ENCODE measurements around the gene TLCD1. TPM values are rescaled to one million over a fixed set of nuclear protein-coding genes. Genes with fewer than 3 reads are reported as not detected.
A peak's percentile ranks its signal among the peaks of the same experiment; 100 is the strongest.

The TLCD1 gene
- polyA plus RNA-seq, 1 experiment = 9.8 TPM

- Histone ChIP-seq H3K27me3 (ENCODE audit: control insufficient read depth, insufficient read depth, low read length) (no peaks in the 10 kb centered on the region), H3K4me3 (ENCODE audit: low read depth, low read length) (peak within 1 kb of the TSS; percentile 86), H3K36me3 (ENCODE audit: control insufficient read depth, insufficient read depth, low read length) (peaks cover 14% of the 10 kb centered on the region)
- CTCF ChIA-PET = interaction anchor here (0.7 to 18.7 kb wide), 5 partner anchors 8 to 437 kb away, joined by 3 to 416 read pairs (median 3); partner anchors contain the start of genes MYO18A, NEK8 and TLCD1
- POLR2A ChIA-PET = interaction anchor here (0.6 kb wide), 1 partner anchor 24 kb away, joined by 5 read pairs; the partner anchor contains the start of gene RPL23A
- DNase-seq (ENCODE audit: low read depth) = peak; percentile 70
- TF ChIP-seq, protein P1, sequence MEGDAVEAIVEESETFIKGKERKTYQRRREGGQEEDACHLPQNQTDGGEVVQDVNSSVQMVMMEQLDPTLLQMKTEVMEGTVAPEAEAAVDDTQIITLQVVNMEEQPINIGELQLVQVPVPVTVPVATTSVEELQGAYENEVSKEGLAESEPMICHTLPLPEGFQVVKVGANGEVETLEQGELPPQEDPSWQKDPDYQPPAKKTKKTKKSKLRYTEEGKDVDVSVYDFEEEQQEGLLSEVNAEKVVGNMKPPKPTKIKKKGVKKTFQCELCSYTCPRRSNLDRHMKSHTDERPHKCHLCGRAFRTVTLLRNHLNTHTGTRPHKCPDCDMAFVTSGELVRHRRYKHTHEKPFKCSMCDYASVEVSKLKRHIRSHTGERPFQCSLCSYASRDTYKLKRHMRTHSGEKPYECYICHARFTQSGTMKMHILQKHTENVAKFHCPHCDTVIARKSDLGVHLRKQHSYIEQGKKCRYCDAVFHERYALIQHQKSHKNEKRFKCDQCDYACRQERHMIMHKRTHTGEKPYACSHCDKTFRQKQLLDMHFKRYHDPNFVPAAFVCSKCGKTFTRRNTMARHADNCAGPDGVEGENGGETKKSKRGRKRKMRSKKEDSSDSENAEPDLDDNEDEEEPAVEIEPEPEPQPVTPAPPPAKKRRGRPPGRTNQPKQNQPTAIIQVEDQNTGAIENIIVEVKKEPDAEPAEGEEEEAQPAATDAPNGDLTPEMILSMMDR (IDR thresholded peaks at IDR 0.05; ENCODE audit: insufficient read depth, low read depth, low read length) = peak; percentile 28; the same call in 1 of the 2 replicates
Measured at GRCh38 chr17:28743243-28744103, 17.4 kb upstream of the TLCD1 start, which contains the start of gene TRAF4. TSS of gene TRAF4 (plus strand) at chr17:28744011. CDS start at chr17:28744113, 102 bp downstream.

GRCh38 chr17:28741358-28742349 is 15.6 kb upstream of the TLCD1 start:
- CTCF ChIA-PET = interaction anchor here (0.6 to 18.7 kb wide), 3 partner anchors 9 to 198 kb away, joined by 3 to 416 read pairs (median 4); partner anchors contain the start of genes NEK8 and TLCD1
- Histone ChIP-seq H3K36me3 (ENCODE audit: control insufficient read depth, insufficient read depth, low read length) (no peaks in the 10 kb centered on the region), H3K27me3 (ENCODE audit: control insufficient read depth, insufficient read depth, low read length) (no peaks in the 10 kb centered on the region), H3K4me3 (ENCODE audit: low read depth, low read length) (no peak overlapping the region)
- no peak for DNase-seq (ENCODE audit: low read depth)
- TF ChIP-seq, protein P1 (IDR thresholded peaks at IDR 0.05; ENCODE audit: insufficient read depth, low read depth, low read length) = no peak
- POLR2A ChIA-PET = no interaction called here

DNA sequence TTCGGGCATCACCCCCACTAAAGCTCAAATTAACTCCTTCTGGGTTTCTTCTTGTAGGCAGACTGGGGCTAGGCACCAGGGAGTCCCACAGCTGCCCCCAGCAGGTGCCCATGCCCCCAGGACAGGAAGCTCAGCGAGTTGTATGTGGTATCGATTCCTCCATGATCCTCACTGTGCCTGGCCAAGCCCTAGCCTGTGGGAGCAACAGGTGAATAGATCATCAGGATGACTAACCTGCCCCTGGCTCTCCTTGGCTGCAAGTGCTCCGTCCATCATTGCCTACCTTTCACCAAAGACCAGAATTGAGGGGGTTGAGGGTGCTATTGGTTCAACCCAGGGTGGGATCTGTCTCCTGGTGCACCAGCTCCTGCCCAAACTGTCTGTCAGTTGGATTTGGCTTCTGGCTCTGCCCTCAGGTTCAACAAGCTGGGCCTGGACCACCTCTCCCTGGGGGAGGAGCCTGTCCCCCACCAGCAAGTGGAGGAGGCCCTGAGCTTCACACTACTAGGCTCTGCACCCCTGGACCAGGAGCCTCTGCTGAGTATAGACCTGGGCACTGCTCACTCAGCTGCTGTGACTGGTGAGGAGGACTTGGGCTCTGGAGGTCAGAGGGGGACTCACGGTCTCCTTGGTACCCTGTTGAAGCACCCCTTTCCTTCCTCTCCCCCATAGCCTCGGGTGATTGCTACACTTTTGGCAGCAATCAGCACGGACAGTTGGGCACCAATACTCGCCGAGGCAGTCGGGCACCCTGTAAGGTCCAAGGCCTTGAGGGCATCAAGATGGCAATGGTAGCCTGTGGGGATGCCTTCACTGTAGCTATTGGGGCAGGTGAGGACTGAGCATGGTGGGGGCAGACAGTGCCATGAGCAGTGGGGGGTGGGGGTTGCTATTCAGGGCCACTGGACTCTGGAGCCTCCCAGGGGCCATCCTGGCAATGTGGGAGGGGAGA is 14.6 kb upstream of the TLCD1 start:
- DNase-seq (ENCODE audit: low read depth) = no peak
- Histone ChIP-seq H3K36me3 (ENCODE audit: control insufficient read depth, insufficient read depth, low read length) (no peaks in the 10 kb centered on the region), H3K4me3 (ENCODE audit: low read depth, low read length) (no peak overlapping the region), H3K27me3 (ENCODE audit: control insufficient read depth, insufficient read depth, low read length) (no peaks in the 10 kb centered on the region)
- CTCF ChIA-PET = interaction anchor here (0.6 to 18.7 kb wide), 2 partner anchors 12 to 199 kb away, joined by 3 to 416 read pairs; partner anchors contain the start of genes NEK8 and TLCD1
- POLR2A ChIA-PET = no interaction called here
- TF ChIP-seq, protein P1 (IDR thresholded peaks at IDR 0.05; ENCODE audit: insufficient read depth, low read depth, low read length) = no peak

DNA sequence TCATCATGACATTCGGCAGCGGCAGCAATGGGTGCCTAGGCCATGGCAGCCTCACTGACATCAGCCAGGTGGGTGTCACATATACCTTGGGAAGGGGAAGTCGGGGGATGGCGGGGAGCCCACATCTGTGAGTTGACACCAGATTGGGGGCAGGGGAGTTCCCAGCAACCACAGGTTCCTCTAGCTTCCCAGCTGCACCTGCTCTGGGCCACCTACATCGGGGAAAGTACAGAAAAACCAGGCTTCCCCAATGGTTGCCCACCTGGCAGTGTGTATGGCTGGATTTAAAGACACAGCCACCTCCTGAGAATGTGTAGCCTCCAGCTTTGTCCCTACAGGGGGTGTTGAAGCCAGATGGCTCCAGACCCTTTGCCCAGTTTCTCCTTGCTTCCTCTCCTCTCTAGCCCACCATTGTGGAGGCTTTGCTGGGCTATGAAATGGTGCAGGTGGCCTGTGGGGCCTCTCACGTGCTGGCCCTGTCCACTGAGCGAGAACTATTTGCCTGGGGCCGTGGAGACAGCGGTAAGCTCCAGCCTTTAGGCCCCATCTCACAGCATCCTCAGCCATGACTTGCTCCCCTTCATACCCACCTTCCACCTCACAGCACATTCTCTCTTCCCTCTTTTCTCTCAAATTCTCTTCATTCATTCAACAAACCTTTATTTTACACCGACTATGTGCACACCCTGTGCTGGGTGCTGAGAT is 12.8 kb upstream of the TLCD1 start:
- no peaks in the 10 kb centered on the region for H3K36me3 ChIP-seq (ENCODE audit: control insufficient read depth, insufficient read depth, low read length)
- POLR2A ChIA-PET = no interaction called here
- H3K4me3 ChIP-seq (ENCODE audit: low read depth, low read length) = no peak overlapping the region
- DNase-seq (ENCODE audit: low read depth) = no peak
- CTCF ChIA-PET = interaction anchor here (18.7 kb wide), 1 partner anchor 10 kb away, joined by 416 read pairs; the partner anchor contains the start of genes NEK8 and TLCD1
- TF ChIP-seq, protein P1 (IDR thresholded peaks at IDR 0.05; ENCODE audit: insufficient read depth, low read depth, low read length) = no peak
- no peaks in the 10 kb centered on the region for H3K27me3 ChIP-seq (ENCODE audit: control insufficient read depth, insufficient read depth, low read length)

Data from BJ (cell line).